Measurements from ENCODE around the gene PAN2. TPM values are rescaled to one million over a fixed set of nuclear protein-coding genes. Genes with fewer than 3 reads are reported as not detected.

The PAN2 gene
- total and polyA plus RNA-seq, 8 donors, result 4.9 to 146 (median 45.3) TPM

DNA sequence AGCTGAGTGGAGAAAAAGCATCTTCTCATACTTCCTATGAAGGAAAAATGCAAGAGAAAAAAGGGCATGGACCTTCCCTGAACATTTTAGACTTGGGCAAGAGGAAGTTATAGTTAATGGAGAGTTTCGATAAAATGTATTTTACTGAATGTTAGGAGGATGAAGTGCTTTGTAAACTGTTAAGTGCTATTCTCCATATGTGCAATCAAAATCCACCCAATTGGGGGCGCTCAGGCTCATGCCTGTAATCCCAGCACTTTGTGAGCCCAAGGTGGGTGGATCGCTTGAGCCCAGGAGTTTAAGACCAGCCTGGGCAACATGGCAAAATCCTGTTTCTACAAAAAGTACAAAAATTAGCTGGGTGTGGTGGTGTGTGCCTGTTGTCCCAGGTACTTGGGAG is 16.1 kb downstream of the PAN2 start:
- Histone ChIP-seq H3K27ac (no peak overlapping the region), H3K4me3 (no peak overlapping the region), H3K36me3 (peaks cover 16 to 65% (median 62%) of the 10 kb centered on the region in 4 donors), H3K9me3 (no peaks in the 10 kb centered on the region), H3K27me3 (no peaks in the 10 kb centered on the region), H3K4me1 (peaks cover 15 to 26% (median 17%) of the 10 kb centered on the region in 4 donors)
- 90 to 97% (median 95%) methylated on average over 3 of the region's 3 CpGs for WGBS, 5 donors
- TF ChIP-seq EP300 (IDR thresholded peaks at IDR 0.05) (no peak), POLR2A (IDR thresholded peaks at IDR 0.05) (no peak)
- TF ChIP-seq, protein P1, sequence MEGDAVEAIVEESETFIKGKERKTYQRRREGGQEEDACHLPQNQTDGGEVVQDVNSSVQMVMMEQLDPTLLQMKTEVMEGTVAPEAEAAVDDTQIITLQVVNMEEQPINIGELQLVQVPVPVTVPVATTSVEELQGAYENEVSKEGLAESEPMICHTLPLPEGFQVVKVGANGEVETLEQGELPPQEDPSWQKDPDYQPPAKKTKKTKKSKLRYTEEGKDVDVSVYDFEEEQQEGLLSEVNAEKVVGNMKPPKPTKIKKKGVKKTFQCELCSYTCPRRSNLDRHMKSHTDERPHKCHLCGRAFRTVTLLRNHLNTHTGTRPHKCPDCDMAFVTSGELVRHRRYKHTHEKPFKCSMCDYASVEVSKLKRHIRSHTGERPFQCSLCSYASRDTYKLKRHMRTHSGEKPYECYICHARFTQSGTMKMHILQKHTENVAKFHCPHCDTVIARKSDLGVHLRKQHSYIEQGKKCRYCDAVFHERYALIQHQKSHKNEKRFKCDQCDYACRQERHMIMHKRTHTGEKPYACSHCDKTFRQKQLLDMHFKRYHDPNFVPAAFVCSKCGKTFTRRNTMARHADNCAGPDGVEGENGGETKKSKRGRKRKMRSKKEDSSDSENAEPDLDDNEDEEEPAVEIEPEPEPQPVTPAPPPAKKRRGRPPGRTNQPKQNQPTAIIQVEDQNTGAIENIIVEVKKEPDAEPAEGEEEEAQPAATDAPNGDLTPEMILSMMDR (IDR thresholded peaks at IDR 0.05), result no peak
- intact Hi-C loops (cut with DNase I; ENCODE audit: low total_unique reads), result no loop called here
- no peak for DNase-seq

- H3K9me3 ChIP-seq, result no peaks in the 10 kb centered on the region
- DNase-seq, result peak; percentile 95 to 98
- peaks cover 15 to 26% (median 17%) of the 10 kb centered on the region in 4 donors for H3K4me1 ChIP-seq
- peak within 1 kb of the TSS; percentile 68 to 96 (median 87) for H3K4me3 ChIP-seq
- peaks cover 18 to 65% (median 62%) of the 10 kb centered on the region in 4 donors for H3K36me3 ChIP-seq
- TF ChIP-seq EP300 (IDR thresholded peaks at IDR 0.05), result no peak
- TF ChIP-seq, protein P1 (IDR thresholded peaks at IDR 0.05), result peak in 2 of 7 experiments; percentile 10 to 36
- peak in 2 of 4 donors; percentile 5 to 72 for TF ChIP-seq POLR2A (IDR thresholded peaks at IDR 0.05)
- TF ChIP-seq POLR2AphosphoS5 (IDR thresholded peaks at IDR 0.05), result peak; percentile 32 to 89 (median 86)
- no peaks in the 10 kb centered on the region for H3K27me3 ChIP-seq
- WGBS, 5 donors, result 0 to 1% (median 0%) methylated on average over 29 to 62 of the region's 62 CpGs
- peak within 1 kb of the TSS; percentile 92 to 97 (median 94) for H3K27ac ChIP-seq
- intact Hi-C loops (cut with DNase I; ENCODE audit: low total_unique reads), result no loop called here
Measured at GRCh38 chr12:56315622-56316473, 18.0 kb downstream of the PAN2 start, which contains the start of gene CNPY2. Gene CNPY2, minus strand, starts transcription at chr12:56315988. Its CDS starts 771 bp downstream, at chr12:56315217.

DNA sequence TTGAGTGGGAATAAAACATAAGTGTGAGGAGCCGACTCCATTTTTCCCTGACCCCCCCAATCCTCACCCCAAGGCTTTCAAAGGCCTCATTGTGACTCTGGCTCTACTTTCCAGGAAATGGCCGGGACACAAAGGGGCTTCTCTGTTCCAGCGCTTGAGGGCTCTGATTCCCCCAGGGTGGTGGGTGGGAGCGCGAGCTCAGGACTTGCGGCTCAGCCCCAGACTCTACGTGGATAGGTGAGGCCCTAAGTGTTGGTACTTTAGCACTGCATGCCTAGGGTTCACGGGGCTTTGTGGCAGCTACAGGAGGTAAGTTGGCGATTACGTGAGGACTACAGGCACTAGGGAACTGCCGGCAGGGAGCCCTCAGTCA is 18.6 kb downstream of the PAN2 start:
- peak overlapping the region; percentile 68 to 96 (median 87) for H3K4me3 ChIP-seq
- WGBS, 5 donors, result 0 to 3% (median 1%) methylated on average over 8 to 11 of the region's 11 CpGs
- intact Hi-C loops (cut with DNase I; ENCODE audit: low total_unique reads), result no loop called here
- peak in 1 of 2 donors; percentile 63 for DNase-seq
- peaks cover 23 to 65% (median 62%) of the 10 kb centered on the region in 4 donors for H3K36me3 ChIP-seq
- peak overlapping the region; percentile 92 to 97 (median 94) for H3K27ac ChIP-seq
- no peaks in the 10 kb centered on the region for H3K9me3 ChIP-seq
- peaks cover 15 to 26% (median 17%) of the 10 kb centered on the region in 4 donors for H3K4me1 ChIP-seq
- H3K27me3 ChIP-seq, result no peaks in the 10 kb centered on the region
- TF ChIP-seq, protein P1 (IDR thresholded peaks at IDR 0.05), result no peak
- no peak for TF ChIP-seq POLR2AphosphoS5 (IDR thresholded peaks at IDR 0.05)
- TF ChIP-seq EP300 (IDR thresholded peaks at IDR 0.05), result no peak
- TF ChIP-seq POLR2A (IDR thresholded peaks at IDR 0.05), result no peak

DNA sequence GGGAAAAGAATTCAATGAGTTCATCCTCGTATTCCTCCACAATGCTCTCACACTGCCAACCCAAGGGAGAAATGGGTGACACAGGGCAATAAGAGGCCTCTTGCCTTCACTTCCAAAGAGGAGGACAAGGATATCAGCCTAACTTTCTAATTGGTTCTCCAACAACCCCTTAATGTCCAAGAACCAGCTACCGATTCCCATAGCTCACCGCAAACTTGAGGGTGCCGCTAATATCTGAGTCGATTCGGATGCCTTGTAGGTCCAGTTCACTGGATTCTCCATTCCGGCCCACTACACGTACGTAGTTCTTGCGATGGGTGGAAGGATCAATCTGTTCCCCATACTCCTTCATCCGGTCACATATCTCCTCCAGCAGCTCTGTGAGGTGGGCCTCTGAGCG is 22.8 kb downstream of the PAN2 start:
- Histone ChIP-seq H3K27me3 (no peaks in the 10 kb centered on the region), H3K27ac (no peak overlapping the region), H3K4me3 (no peak overlapping the region), H3K9me3 (no peaks in the 10 kb centered on the region), H3K4me1 (peaks cover 9 to 16% (median 10%) of the 10 kb centered on the region in 4 donors), H3K36me3 (peaks cover 26 to 80% (median 78%) of the 10 kb centered on the region in 4 donors)
- WGBS, 5 donors, result 90 to 97% (median 95%) methylated on average over 12 of the region's 12 CpGs
- no peak for DNase-seq
- TF ChIP-seq, protein P1 (IDR thresholded peaks at IDR 0.05), result no peak
- TF ChIP-seq POLR2AphosphoS5 (IDR thresholded peaks at IDR 0.05) (no peak), POLR2A (IDR thresholded peaks at IDR 0.05) (no peak), EP300 (IDR thresholded peaks at IDR 0.05) (no peak)
- intact Hi-C loops (cut with DNase I; ENCODE audit: low total_unique reads), result no loop called here
